ENCODE measurements around the gene CPNE2.
"Not testable (repeated sequence)": the region's sequence is repeated elsewhere in the genome, so short reads cannot be mapped to it uniquely, and the experiment has no call there.

Gene CPNE2

GRCh38 chr16:57178793-57179212 lies 86.4 kb downstream of the CPNE2 start:
- DNase-seq: no peak

DNA sequence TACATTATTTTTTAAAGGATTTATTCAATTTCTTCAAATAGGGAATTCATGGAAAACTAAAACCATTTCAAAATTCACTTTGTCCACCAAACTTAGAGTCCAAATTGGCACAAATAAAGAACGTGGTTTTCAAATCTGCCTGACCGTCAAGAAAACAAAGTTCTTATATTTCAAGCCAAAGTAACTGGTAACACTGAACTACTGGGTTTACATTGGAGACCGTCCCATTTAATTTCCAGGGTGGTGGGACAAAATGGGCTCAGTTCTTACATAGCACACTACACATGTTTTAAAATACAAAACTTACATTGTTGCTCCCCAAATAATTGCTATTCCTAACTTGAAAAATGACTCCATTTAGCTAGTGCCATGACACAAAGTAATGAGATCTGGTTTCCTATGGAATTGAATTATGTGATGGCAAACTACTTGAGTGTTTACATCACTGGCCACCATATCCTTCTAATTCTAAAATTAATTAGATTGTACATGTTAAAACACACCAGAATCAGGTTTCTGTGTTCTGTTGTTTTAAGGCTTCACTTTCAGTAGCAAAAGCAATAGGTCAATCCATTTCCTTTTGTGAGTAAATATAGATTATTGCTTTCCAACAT lies 86.9 kb downstream of the CPNE2 start:
- no peak for DNase-seq

- no peak for DNase-seq
These were observed 91.7 kb downstream of the CPNE2 start for GRCh38 chr16:57184113-57184512.

- no peak for DNase-seq
These were observed 92.6 kb downstream of the CPNE2 start for GRCh38 chr16:57184887-57185445.

DNA sequence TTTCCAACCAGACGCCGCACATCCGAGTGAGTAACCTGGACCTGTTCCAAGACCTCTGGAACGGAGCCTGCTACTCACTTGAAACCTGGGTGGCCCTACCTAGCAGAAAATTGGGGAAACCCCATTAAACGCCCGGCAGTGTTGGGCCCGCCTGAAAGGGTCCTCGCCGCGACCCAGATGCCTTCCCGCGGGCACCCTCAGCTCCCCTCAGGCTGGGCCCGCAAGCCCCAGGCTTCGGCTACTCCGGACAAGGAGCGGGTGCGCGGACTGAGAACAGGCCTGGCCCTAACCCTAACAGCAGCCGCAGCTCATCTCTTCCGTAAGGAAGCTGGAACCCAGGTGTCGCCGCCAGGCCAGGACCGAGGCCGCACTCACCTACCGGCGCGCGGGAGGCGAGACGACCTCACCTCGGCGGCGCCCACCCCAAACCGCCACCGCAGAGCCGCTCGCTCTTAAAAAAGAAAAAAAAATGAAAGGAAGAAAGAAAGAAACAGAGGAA lies 93.1 kb downstream of the CPNE2 start:
- no peak for DNase-seq

GRCh38 chr16:57185945-57186871 lies 93.8 kb downstream of the CPNE2 start, which contains the start of the genes PSME3IP1 and RSPRY1:
Gene PSME3IP1, minus strand, starts transcription at chr16:57186039. Its CDS starts 12,185 bp downstream, at chr16:57173854.
Gene RSPRY1, plus strand, starts transcription at chr16:57186329. Its CDS starts 18,330 bp downstream, at chr16:57204659.
- peak; percentile 91 to 92 for DNase-seq

DNA sequence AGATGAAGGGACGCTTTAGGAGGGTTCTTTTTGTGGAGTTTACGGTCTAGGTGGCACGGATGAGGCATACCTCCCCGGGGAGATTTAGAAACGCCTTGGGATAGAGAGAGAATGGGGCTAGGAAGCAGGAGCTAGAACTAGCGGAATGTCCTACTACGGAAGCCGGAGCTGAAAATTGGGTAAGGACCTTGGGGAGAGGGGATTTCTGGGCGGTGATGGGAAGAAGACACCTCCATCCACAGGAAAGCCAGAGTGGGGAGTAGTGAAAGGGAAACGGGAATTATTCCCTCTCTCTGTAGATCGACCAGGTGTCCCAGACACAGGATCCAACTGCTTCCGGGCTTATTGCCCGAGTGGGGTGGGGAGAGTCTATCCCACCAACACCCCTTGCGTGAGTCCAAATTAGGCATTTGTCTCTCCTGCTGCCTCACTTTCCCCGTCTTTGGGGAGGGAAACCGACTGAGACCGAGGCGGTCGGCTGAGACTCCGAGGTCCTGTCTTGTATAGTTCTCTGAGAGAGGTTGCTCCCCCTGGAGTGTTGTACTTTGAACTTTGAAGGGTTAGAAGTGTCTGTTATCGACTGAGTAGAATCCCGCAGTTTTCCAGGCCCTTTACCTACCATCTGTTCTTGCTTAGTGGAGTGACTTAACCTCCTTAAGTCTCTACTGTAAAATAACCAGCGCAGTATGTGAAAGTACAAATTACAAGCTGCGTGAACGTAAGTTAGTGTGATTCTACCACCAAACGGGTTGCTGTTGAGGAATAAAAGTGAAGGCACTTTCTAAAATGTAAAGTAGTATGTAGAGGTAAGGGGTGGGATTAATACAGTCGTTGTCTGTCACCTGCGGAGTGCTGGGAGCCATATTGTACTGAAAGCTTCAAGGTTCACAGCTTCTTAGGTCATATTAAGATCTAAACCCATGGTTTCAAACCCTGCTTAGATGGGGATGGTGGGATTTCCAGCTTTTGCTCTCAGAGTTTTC lies 94.8 kb downstream of the CPNE2 start:
- no peak for DNase-seq

GRCh38 chr16:57187902-57188710 lies 95.7 kb downstream of the CPNE2 start:
- not testable (repeated sequence) for DNase-seq

DNA sequence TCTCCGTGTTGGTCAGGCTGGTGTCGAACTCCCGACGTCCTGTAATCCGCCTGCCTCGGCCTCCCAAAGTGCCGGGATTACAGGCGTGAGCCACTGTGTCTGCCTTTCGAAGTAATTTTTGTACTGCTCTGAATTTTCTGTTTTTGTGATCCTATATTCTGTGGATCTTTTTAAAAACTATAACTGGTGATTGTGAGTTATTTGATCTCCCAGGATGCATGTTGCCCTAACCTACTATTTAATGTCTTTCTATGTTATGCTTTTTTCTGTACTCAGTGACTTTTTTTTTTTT lies 96.3 kb downstream of the CPNE2 start:
- DNase-seq: no peak

DNA sequence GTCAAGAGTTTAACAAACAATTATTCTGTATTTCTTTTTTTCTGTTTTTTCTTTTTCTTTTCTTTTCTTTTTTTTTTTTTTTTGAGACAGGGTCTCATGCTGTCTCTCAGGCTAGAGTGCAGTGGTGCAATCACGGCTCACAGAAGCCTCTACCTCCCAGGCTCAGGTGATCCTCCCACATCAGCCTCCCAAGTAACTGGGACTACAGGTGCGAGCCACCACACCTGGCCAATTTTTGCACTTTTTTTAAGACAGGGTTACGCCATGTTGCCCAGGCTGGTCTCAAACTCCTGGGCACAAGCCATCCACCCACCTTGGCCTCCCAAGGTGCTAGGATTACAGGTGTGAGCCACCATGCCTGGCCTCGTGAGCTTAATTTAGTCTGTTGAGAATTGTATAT lies 97.1 kb downstream of the CPNE2 start:
- not testable (repeated sequence) for DNase-seq

GRCh38 chr16:57190136-57190535 lies 97.8 kb downstream of the CPNE2 start:
- DNase-seq: no peak

DNA sequence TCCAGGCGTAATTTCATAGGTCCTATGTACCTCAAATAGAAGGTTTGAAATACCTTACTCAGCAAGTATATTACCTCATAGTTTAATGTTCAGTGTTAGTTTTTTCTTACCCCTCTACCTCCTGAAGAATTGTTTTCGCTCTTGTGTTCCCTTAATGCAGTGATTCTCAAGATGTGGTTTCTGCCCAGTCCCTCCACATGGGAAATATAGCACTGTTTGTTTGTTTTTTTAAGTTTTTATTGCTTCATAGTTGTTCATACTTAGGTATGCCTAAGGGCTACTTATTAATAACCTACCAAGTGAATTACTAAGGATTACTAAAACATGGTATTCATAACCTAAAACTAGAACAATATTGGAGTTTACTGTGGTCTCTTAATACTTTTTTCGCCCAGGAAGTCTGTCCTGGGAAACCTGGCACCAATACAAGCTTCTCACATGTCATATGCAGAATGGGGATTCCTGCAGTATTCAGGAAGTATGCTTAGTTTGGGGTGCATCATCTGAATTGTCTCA lies 98.7 kb downstream of the CPNE2 start:
- DNase-seq: no peak

- no peak for DNase-seq
These were observed 99.8 kb downstream of the CPNE2 start for GRCh38 chr16:57192146-57192545.

GRCh38 chr16:57192720-57193486 lies 100.5 kb downstream of the CPNE2 start:
- DNase-seq: no peak

GRCh38 chr16:57194512-57194911 lies 102.1 kb downstream of the CPNE2 start:
- no peak for DNase-seq

- DNase-seq: no peak
These were observed 103.9 kb downstream of the CPNE2 start for GRCh38 chr16:57196286-57196685.

- DNase-seq: no peak
These were observed 104.4 kb downstream of the CPNE2 start for GRCh38 chr16:57196753-57197152.

Data from NCI-H187 (cell line).